ENCODE results near the gene GALNT2. TPM values are rescaled to one million over a fixed set of nuclear protein-coding genes. Genes with fewer than 3 reads are reported as not detected.

The GALNT2 gene
- total and polyA plus RNA-seq, 12 donors, result 9.7 to 35.1 (median 25.8) TPM

DNA sequence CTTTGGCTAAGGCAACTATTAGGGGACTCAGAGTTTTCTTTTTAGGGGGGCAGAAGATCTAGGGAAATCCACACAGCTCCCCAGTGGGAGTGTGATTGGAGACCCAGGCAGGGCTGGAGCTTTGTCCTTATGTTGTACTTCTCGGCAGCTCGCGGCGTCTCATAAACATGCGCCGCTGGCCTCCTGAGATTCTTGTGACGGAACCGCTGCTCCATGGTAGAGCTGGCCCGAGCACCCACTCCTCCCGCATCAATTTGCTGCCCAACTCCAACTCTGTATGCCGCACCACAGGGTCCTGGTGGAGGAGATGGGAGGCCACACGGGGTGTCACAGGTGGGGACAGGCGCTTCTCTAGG, 143.9 kb downstream of the GALNT2 start:
- peak overlapping the region in 9 of 10 donors; percentile 55 to 77 (median 70) for H3K27ac ChIP-seq
- H3K36me3 ChIP-seq, result no peaks in the 10 kb centered on the region
- intact Hi-C loops (cut with DNase I), result loop anchor here in 5 of 10 donors (5.0 to 10.0 kb wide), 9 partner anchors 56 to 656 kb away; partner anchors contain the start of genes ABCB10 (in 1 of the 5) and GALNT2 (in 1 of the 5)
- WGBS, 2 donors, result 64 to 77% methylated on average over 13 of the region's 13 CpGs
- TF ChIP-seq, protein P1, sequence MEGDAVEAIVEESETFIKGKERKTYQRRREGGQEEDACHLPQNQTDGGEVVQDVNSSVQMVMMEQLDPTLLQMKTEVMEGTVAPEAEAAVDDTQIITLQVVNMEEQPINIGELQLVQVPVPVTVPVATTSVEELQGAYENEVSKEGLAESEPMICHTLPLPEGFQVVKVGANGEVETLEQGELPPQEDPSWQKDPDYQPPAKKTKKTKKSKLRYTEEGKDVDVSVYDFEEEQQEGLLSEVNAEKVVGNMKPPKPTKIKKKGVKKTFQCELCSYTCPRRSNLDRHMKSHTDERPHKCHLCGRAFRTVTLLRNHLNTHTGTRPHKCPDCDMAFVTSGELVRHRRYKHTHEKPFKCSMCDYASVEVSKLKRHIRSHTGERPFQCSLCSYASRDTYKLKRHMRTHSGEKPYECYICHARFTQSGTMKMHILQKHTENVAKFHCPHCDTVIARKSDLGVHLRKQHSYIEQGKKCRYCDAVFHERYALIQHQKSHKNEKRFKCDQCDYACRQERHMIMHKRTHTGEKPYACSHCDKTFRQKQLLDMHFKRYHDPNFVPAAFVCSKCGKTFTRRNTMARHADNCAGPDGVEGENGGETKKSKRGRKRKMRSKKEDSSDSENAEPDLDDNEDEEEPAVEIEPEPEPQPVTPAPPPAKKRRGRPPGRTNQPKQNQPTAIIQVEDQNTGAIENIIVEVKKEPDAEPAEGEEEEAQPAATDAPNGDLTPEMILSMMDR (IDR thresholded peaks at IDR 0.05), result no peak
- ATAC-seq, result peak in 6 of 8 donors; percentile 10 to 38 (median 24)
- H3K4me1 ChIP-seq, result peaks cover 12 to 87% (median 63%) of the 10 kb centered on the region in 9 donors
- DNase-seq, result no peak
- no peak overlapping the region for H3K4me3 ChIP-seq
- no peaks in the 10 kb centered on the region for H3K9me3 ChIP-seq
- no peaks in the 10 kb centered on the region for H3K27me3 ChIP-seq

DNA sequence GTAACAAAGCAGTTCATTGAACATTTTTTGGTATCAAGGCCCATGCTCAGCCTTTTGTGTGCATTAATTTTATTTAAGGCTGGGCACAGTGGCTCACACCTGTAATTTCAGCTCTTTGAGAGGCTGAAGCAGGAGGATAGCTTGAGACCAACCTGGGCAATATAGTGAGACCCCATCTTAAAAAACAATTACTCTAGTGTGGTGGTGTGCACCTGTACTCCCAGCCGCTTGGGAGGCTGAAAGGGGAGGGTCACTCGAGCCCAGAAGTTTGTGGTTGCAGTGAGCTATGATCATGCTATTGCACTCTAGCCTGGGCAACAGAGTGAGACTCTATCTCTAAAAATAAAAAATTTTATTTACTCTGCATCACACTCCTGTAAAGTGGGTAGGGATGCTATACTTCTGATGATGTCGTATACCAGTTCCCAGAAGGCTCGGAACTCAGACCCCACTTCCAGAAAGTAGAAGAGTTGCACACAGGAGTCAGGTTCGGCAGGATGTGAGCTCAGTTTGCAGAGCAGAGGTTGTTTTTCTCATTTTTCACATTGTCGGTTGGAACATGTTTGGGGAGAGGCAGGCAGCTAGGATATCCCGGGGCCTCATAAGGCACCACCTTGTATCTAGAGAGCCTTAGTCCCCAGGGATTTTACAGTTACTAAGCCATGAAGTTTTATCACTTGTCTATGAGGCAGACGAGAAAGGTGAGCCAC, 144.6 kb downstream of the GALNT2 start:
- no peak for DNase-seq
- H3K4me1 ChIP-seq, result peaks cover 12 to 84% (median 59%) of the 10 kb centered on the region in 9 donors
- no peaks in the 10 kb centered on the region for H3K27me3 ChIP-seq
- H3K9me3 ChIP-seq, result no peaks in the 10 kb centered on the region
- intact Hi-C loops (cut with DNase I), result loop anchor here in 5 of 10 donors (5.0 to 10.0 kb wide), 9 partner anchors 57 to 657 kb away; partner anchors contain the start of genes ABCB10 (in 1 of the 5) and GALNT2 (in 1 of the 5)
- TF ChIP-seq, protein P1 (IDR thresholded peaks at IDR 0.05), result no peak
- H3K27ac ChIP-seq, result peak overlapping the region in 9 of 10 donors; percentile 55 to 77 (median 70)
- no peak for ATAC-seq
- WGBS, 2 donors, result 82 to 89% methylated on average over 8 of the region's 8 CpGs
- H3K4me3 ChIP-seq, result no peak overlapping the region
- no peaks in the 10 kb centered on the region for H3K36me3 ChIP-seq

DNA sequence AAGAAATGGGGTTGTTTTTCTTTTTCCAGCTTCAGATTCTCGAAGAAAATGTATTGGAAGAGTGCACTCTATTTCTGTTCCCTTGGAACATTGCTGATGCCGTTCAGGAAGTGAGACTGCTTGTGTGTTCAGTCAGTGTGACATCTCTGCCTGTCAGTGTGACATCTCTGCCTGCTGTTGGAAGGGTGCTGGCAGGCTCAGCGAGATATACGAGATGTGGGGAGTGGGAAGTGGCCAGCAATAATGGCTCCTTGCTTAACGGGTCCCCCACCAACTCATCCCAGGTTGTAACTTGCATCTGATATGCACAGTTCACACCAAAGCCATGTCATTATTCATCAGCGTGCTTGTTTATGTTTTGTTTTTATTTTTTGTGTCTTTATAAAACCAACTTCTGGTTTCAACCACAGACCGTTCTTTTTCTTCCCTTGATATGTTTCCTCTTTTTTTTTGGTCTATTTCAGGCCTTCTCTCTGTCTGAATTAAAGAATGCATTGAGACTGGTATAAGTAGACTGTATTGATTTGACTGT, 145.4 kb downstream of the GALNT2 start:
- Histone ChIP-seq H3K36me3 (no peaks in the 10 kb centered on the region), H3K27ac (peak overlapping the region in 7 of 10 donors; percentile 1 to 75 (median 27)), H3K4me1 (peaks cover 12 to 80% (median 59%) of the 10 kb centered on the region in 9 donors), H3K27me3 (no peaks in the 10 kb centered on the region), H3K4me3 (peak overlapping the region in 1 of 10 donors; percentile 19), H3K9me3 (no peaks in the 10 kb centered on the region)
- ATAC-seq, result peak in 1 of 8 donors; percentile 28
- DNase-seq, result no peak
- intact Hi-C loops (cut with DNase I), result loop anchor here in 5 of 10 donors (5.0 to 10.0 kb wide), 9 partner anchors 58 to 658 kb away; partner anchors contain the start of genes ABCB10 (in 1 of the 5) and GALNT2 (in 1 of the 5)
- TF ChIP-seq, protein P1 (IDR thresholded peaks at IDR 0.05), result no peak
- 69 to 73% methylated on average over 7 of the region's 7 CpGs for WGBS, 2 donors

DNA sequence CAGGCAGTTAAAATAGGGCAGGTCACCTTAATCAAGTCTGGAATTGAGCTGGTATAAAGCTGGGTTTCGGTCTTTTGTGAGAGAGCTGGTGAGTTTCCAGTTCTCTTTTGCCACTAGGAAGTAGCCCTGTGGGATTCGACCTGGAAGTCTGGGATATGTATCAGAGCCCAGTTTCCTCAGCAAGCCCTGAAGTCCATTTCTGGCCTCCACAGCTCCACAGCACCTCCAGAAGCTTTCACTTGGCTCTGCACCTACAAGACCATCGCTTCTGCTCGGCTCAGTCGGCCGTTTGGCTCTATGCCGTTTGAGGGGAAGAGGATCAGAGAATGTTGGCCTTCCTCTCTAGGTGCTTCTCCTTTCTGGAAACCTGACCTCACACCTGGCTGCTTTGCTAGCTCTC, 148.0 kb downstream of the GALNT2 start:
- H3K4me1 ChIP-seq, result peaks cover 7 to 59% (median 36%) of the 10 kb centered on the region in 9 donors
- WGBS, 2 donors, result 16 to 24% methylated on average over 7 of the region's 7 CpGs
- intact Hi-C loops (cut with DNase I), result loop anchor here in 6 of 10 donors (2.0 to 10.0 kb wide), 10 partner anchors 60 to 660 kb away; partner anchors contain the start of genes GALNT2 (in 3 of the 6) and ABCB10 (in 1 of the 6)

More for the DNA sequence above, 148.0 kb downstream of the GALNT2 start:
- TF ChIP-seq, protein P1 (IDR thresholded peaks at IDR 0.05), result peak; percentile 45 to 88 (median 74)
- Histone ChIP-seq H3K4me3 (peak overlapping the region in 2 of 10 donors; percentile 6 to 18), H3K9me3 (no peaks in the 10 kb centered on the region), H3K36me3 (no peaks in the 10 kb centered on the region), H3K27me3 (no peaks in the 10 kb centered on the region), H3K27ac (peak overlapping the region in 9 of 10 donors; percentile 1 to 77 (median 50))
- peak; percentile 53 to 75 for DNase-seq
- peak; percentile 78 to 94 (median 90) for ATAC-seq

Data from heart right ventricle (tissue), 16 donors.